Activated CD8-positive, alpha-beta T cell treated with anti-CD3 and anti-CD28 coated beads for 36 hours (primary cell): ENCODE measurements around the gene C10orf105. TPM values are rescaled to one million over a fixed set of nuclear protein-coding genes. Genes with fewer than 3 reads are reported as not detected.

Experiments
- ATAC-seq: fragments of 200-7000 bp; cut with Tn5 transposase; one replicate; pipeline ENCODE4 v1.10.0; 2021; ENCODE audit warnings: mild to moderate bottlenecking, moderate library complexity
- CTCF ChIA-PET: fragments of 350-600 bp; sonication (Branson Sonifier 250); formaldehyde crosslinking; loops from one replicate; lab custom pipeline; 2021; ENCODE audit warnings: antibody characterized with exemption; lab: Charles Lee
- POLR2A ChIA-PET: fragments of 350-600 bp; sonication (Branson Sonifier 250); formaldehyde crosslinking; loops from one replicate; lab custom pipeline; 2021; ENCODE audit warnings: antibody characterized with exemption; lab: Charles Lee
- DNase-seq: peaks from one replicate; pipeline ENCODE4 v3.0.0-alpha.2; 2020
- H3K27ac Mint-ChIP-seq: one replicate; pipeline ENCODE4 v1.8.0; 2021; ENCODE audit warnings: mild to moderate bottlenecking, mixed read lengths
- H3K27me3 Mint-ChIP-seq: one replicate; pipeline ENCODE4 v1.8.0; 2021; ENCODE audit warnings: mixed read lengths
- H3K36me3 Mint-ChIP-seq: one replicate; pipeline ENCODE4 v1.8.0; 2021; ENCODE audit warnings: low read depth, mixed read lengths
- H3K4me1 Mint-ChIP-seq: one replicate; pipeline ENCODE4 v1.8.0; 2021; ENCODE audit warnings: low read depth, mixed read lengths
- H3K4me3 Mint-ChIP-seq: one replicate; pipeline ENCODE4 v1.8.0; 2021; ENCODE audit warnings: mild to moderate bottlenecking, moderate library complexity, mixed read lengths
- H3K9me3 Mint-ChIP-seq: one replicate; pipeline ENCODE4 v1.8.0; 2021; ENCODE audit warnings: mixed read lengths
- intact Hi-C: fragments of 100-400 bp; cut with micrococcal nuclease; formaldehyde crosslinking; loops from one replicate; pipeline ENCODE4 v1.10.0; 2022
- total RNA-seq, 2 experiments: library from RNA; stranded (reverse); gene quantifications; one replicate each; pipeline ENCODE4 v1.2.3, GENCODE V29; 2021
- TF ChIP-seq, protein P1 (sequence below): fragments of 200-600 bp; IDR thresholded peaks from one replicate; pipeline ENCODE4 v1.8.0; 2022; ENCODE audit warnings: antibody characterized with exemption, mild to moderate bottlenecking

C10orf105 gene
- total RNA-seq, 2 experiments from 2014 or later: 0.16 to 0.27 TPM

DNA sequence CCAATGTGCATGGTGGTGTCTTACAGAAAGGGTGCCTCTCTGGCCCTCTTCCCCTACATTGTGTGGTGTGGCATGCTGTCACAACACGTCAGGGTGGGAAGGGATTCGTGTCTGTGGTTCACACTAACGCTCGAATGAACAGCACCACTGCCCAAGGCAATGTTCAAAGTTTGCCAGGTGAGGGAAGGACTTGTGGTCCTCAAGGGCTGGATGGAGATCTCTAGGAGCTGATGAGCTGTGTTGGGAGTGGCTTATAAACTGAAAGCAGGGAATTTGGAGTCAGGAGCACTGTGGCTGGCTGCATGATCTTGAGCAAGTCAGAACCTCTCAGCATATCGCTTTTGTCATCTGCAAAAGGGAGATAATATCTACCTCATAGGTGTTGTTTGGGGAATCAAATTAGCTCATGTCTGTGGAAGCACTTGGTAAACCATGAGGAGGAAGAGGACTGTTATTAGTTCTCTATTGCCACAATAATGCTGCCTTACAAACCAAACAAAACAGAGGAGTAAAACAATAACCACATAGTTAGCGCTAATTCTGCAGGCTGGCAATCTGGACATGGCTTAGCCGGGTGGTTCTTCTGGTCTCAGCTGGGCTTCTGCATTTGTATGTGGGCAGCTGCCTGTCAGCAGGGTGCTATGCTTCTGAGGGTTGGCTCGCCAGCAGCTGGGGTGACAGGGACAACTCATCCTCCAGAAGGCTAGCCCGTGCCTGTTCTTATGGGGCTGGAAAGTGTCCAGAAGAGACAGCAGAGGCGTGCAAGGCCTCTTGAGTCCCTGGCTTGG is 22.9 kb upstream of the C10orf105 start:
- no peaks in the 10 kb centered on the region for H3K27me3 Mint-ChIP-seq
- intact Hi-C loops: no loop called here
- DNase-seq (peak; percentile 24), ATAC-seq (no peak)
- ChIA-PET POLR2A (interaction anchor here (1.3 to 7.9 kb wide), 7 partner anchors 9 to 31 kb away, joined by 3 to 59 read pairs (median 7); partner anchors contain the start of gene VSIR), CTCF (interaction anchor here (0.6 to 4.5 kb wide), 10 partner anchors 9 to 915 kb away, joined by 3 to 31 read pairs (median 6); partner anchors contain the start of gene VSIR)
- H3K36me3 Mint-ChIP-seq: peaks cover 23% of the 10 kb centered on the region
- TF ChIP-seq, protein P1, sequence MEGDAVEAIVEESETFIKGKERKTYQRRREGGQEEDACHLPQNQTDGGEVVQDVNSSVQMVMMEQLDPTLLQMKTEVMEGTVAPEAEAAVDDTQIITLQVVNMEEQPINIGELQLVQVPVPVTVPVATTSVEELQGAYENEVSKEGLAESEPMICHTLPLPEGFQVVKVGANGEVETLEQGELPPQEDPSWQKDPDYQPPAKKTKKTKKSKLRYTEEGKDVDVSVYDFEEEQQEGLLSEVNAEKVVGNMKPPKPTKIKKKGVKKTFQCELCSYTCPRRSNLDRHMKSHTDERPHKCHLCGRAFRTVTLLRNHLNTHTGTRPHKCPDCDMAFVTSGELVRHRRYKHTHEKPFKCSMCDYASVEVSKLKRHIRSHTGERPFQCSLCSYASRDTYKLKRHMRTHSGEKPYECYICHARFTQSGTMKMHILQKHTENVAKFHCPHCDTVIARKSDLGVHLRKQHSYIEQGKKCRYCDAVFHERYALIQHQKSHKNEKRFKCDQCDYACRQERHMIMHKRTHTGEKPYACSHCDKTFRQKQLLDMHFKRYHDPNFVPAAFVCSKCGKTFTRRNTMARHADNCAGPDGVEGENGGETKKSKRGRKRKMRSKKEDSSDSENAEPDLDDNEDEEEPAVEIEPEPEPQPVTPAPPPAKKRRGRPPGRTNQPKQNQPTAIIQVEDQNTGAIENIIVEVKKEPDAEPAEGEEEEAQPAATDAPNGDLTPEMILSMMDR: no peak
- H3K4me1 Mint-ChIP-seq: peaks cover 100% of the 10 kb centered on the region
- H3K4me3 Mint-ChIP-seq: peak overlapping the region; percentile 0
- H3K9me3 Mint-ChIP-seq: peaks cover 12% of the 10 kb centered on the region
- H3K27ac Mint-ChIP-seq: peak overlapping the region; percentile 85

DNA sequence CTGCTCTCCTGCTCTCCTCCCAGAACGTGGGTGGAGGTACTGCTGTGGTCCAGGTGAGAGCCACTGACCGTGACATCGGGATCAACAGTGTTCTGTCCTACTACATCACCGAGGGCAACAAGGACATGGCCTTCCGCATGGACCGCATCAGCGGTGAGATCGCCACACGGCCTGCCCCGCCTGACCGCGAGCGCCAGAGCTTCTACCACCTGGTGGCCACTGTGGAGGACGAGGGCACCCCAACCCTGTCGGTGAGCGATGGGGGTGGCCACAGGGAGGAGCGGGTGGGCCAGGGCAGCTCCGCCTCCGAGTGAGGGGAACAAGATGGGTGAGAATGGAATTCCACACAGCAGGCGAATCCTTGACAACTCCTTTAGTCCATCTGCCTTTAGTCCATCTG is 22.1 kb upstream of the C10orf105 start:
- Mint-ChIP-seq H3K4me1 (peaks cover 100% of the 10 kb centered on the region), H3K4me3 (no peak overlapping the region), H3K9me3 (peaks cover 12% of the 10 kb centered on the region), H3K27me3 (no peaks in the 10 kb centered on the region), H3K27ac (peak overlapping the region; percentile 85), H3K36me3 (peaks cover 20% of the 10 kb centered on the region)
- ATAC-seq (no peak), DNase-seq (no peak)
- ChIA-PET CTCF (interaction anchor here (1.0 to 4.5 kb wide), 6 partner anchors 14 to 43 kb away, joined by 3 to 31 read pairs (median 9); partner anchors contain the start of gene VSIR), POLR2A (interaction anchor here (1.2 to 7.9 kb wide), 7 partner anchors 9 to 32 kb away, joined by 3 to 59 read pairs (median 7); partner anchors contain the start of gene VSIR)
- intact Hi-C loops: no loop called here
- TF ChIP-seq, protein P1: no peak

DNA sequence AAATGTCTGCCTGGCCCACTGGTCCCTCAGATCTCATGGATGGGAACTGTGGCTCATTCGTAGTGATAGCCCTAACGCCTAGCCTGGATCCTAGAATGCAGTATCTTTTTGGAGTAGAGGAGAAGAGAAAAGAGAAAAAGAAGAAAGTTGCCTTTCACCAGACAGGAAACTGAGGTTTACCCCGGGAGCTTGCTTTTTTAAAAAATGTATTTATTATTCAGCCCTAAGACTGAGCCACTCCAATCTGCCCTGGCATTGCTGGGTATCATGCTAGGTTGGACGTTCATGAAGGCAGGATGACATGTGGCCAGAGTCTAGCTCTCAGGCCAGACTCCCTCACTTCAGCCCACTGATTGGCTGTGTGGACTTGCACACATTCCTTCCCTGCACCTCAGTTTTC is 21.5 kb upstream of the C10orf105 start:
- ChIA-PET CTCF (interaction anchor here (1.0 to 4.5 kb wide), 4 partner anchors 14 to 43 kb away, joined by 3 to 31 read pairs (median 9); partner anchors contain the start of gene VSIR), POLR2A (interaction anchor here (1.2 to 7.9 kb wide), 6 partner anchors 11 to 32 kb away, joined by 3 to 59 read pairs (median 6); partner anchors contain the start of gene VSIR)
- intact Hi-C loops: no loop called here
- peaks cover 20% of the 10 kb centered on the region for H3K36me3 Mint-ChIP-seq
- H3K4me1 Mint-ChIP-seq: peaks cover 100% of the 10 kb centered on the region
- H3K27ac Mint-ChIP-seq: peak overlapping the region; percentile 85
- DNase-seq: no peak
- H3K4me3 Mint-ChIP-seq: no peak overlapping the region
- TF ChIP-seq, protein P1: no peak
- no peak for ATAC-seq
- H3K9me3 Mint-ChIP-seq: peaks cover 12% of the 10 kb centered on the region
- no peaks in the 10 kb centered on the region for H3K27me3 Mint-ChIP-seq

DNA sequence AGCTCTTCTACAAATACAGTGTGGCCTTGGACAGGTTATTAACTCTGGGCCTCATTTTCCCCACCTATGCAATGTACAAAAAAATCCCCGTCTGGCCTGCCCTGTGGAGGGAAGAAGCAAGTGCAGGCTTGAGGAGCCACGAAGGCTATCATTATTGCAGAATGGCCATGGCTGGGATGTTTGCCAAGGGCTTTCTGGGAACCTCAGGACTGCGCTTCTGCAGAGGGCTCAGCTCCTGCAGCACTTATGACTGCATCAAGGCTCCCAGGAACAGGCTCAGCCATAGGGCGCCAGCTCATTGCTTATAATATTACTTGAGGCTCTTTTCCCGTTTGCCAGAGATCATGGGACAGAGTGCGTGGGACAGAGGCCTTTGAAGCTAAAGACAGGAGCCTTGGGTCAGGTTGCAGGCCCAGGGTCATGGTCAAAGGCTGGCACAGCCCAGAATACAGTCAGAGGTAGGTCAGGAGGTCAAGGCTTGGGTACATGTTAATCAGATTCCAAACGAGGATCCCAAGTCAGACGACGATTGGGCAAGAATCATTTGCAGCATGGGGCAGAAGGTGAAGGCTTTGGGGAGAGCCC is 20.6 kb upstream of the C10orf105 start:
- ATAC-seq (no peak), DNase-seq (no peak)
- POLR2A ChIA-PET: interaction anchor here (0.8 to 7.9 kb wide), 3 partner anchors 9 to 27 kb away, joined by 4 to 59 read pairs (median 6); no protein-coding TSS in a partner anchor
- Mint-ChIP-seq H3K4me3 (no peak overlapping the region), H3K9me3 (peaks cover 12% of the 10 kb centered on the region), H3K36me3 (peaks cover 20% of the 10 kb centered on the region), H3K27me3 (no peaks in the 10 kb centered on the region), H3K4me1 (peaks cover 100% of the 10 kb centered on the region), H3K27ac (peak overlapping the region; percentile 97)
- intact Hi-C loops: no loop called here
- CTCF ChIA-PET: interaction anchor here (0.8 to 4.5 kb wide), 3 partner anchors 12 to 31 kb away, joined by 3 to 31 read pairs (median 4); no protein-coding TSS in a partner anchor
- TF ChIP-seq, protein P1: no peak
